ENCODE measurements around the gene FYN. TPM values are rescaled to one million over a fixed set of nuclear protein-coding genes. Genes with fewer than 3 reads are reported as not detected.
"Not testable (repeated sequence)": the region's sequence is repeated elsewhere in the genome, so short reads cannot be mapped to it uniquely, and the experiment has no call there.

Gene FYN
- total RNA-seq, 2 experiments from 2014 or later: 236 to 244 TPM

- peak; percentile 60 for DNase-seq
- Mint-ChIP-seq H3K4me3 (peak overlapping the region; percentile 42), H3K4me1 (ENCODE audit: low read depth) (peaks cover 75% of the 10 kb centered on the region), H3K27ac (peak overlapping the region; percentile 88), H3K27me3 (ENCODE audit: low read depth) (no peaks in the 10 kb centered on the region), H3K36me3 (ENCODE audit: low read depth) (peaks cover 16% of the 10 kb centered on the region), H3K9me3 (no peaks in the 10 kb centered on the region)
- CTCF ChIA-PET: interaction anchor here (0.7 to 1.0 kb wide), 2 partner anchors 10 to 31 kb away, joined by 3 read pairs; no protein-coding TSS in a partner anchor
- intact Hi-C loops (cut with micrococcal nuclease): loop anchor here (2.0 kb wide), 1 partner anchor 17 kb away; no protein-coding TSS in a partner anchor
These were observed 79.5 kb downstream of the FYN start for GRCh38 chr6:111793711-111794111.

DNA sequence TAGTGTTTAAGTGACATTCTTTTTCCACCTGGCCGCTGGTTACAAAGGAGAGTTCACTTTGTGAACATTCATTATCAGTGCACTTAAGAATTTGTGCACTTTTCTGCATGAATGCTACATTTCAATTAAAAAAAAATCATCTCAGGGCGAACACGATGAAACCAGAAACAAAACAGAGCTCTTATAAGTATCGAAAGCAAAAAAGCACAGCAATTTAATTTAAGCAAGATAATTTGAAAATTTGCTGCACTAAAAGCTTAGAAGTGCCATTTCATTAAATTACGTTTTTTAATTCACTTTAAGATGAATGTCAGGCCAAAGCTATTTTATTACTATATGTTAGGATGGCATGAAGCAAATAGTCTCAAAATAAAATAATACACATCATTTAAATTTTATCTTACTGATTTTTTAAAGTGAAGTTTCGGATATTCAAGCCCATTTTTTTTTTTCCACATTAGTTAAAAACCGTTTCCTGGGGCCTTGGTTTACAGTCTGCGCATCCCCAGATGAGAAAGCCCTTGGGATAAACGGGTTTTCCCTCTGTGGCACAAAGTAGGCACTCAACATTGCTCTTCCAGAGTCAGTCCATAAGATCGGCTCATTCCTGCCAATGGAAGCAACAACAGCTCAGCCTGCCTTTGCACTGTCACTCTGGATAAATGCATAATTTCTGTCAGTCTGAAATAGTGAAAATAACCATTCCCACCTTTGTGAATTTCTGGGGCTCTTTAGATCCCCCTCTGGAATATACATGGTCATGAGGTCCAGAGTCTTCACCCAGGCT lies 80.1 kb downstream of the FYN start:
- H3K4me3 Mint-ChIP-seq: peak overlapping the region; percentile 42
- H3K9me3 Mint-ChIP-seq: no peaks in the 10 kb centered on the region
- peaks cover 16% of the 10 kb centered on the region for H3K36me3 Mint-ChIP-seq (ENCODE audit: low read depth)
- H3K27me3 Mint-ChIP-seq (ENCODE audit: low read depth): no peaks in the 10 kb centered on the region
- DNase-seq: no peak
- intact Hi-C loops (cut with micrococcal nuclease): no loop called here
- CTCF ChIA-PET: interaction anchor here (0.6 to 1.0 kb wide), 5 partner anchors 9 to 205 kb away, joined by 3 to 5 read pairs (median 3); no protein-coding TSS in a partner anchor
- H3K4me1 Mint-ChIP-seq (ENCODE audit: low read depth): peaks cover 69% of the 10 kb centered on the region
- H3K27ac Mint-ChIP-seq: peak overlapping the region; percentile 88

GRCh38 chr6:111792241-111792640 lies 81.0 kb downstream of the FYN start:
- Mint-ChIP-seq H3K4me1 (ENCODE audit: low read depth) (peaks cover 67% of the 10 kb centered on the region), H3K36me3 (ENCODE audit: low read depth) (peaks cover 16% of the 10 kb centered on the region), H3K27me3 (ENCODE audit: low read depth) (no peaks in the 10 kb centered on the region), H3K9me3 (no peaks in the 10 kb centered on the region), H3K4me3 (no peak overlapping the region), H3K27ac (peak overlapping the region; percentile 28)
- CTCF ChIA-PET: interaction anchor here (0.6 to 1.3 kb wide), 2 partner anchors 28 to 205 kb away, joined by 3 to 4 read pairs; no protein-coding TSS in a partner anchor
- no peak for DNase-seq
- intact Hi-C loops (cut with micrococcal nuclease): no loop called here

GRCh38 chr6:111791415-111791814 lies 81.8 kb downstream of the FYN start:
- peaks cover 62% of the 10 kb centered on the region for H3K4me1 Mint-ChIP-seq (ENCODE audit: low read depth)
- peak overlapping the region; percentile 5 for H3K27ac Mint-ChIP-seq
- DNase-seq: no peak
- CTCF ChIA-PET: interaction anchor here (0.6 to 1.3 kb wide), 2 partner anchors 28 to 32 kb away, joined by 3 to 4 read pairs; no protein-coding TSS in a partner anchor
- H3K9me3 Mint-ChIP-seq: no peaks in the 10 kb centered on the region
- no peaks in the 10 kb centered on the region for H3K27me3 Mint-ChIP-seq (ENCODE audit: low read depth)
- intact Hi-C loops (cut with micrococcal nuclease): no loop called here
- peaks cover 14% of the 10 kb centered on the region for H3K36me3 Mint-ChIP-seq (ENCODE audit: low read depth)
- H3K4me3 Mint-ChIP-seq: no peak overlapping the region

DNA sequence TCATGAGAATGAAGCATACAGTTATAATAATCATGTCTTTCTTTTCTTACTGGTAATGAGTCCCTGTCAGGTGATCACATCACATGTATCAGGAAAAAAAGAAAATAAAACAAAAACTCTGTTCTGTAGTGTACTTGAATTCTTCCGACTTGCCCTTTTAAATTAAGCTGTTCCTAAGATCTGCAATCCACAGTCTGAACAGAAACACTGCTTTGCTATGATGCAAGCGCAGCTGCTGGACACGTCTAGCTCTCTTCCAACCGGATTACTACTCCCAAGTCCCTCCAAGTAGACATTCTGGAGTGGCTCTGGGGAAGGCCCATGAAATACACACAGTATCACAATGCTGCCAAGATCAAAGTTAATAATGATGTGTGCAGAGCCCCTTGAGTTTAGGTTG lies 83.7 kb downstream of the FYN start:
- CTCF ChIA-PET: interaction anchor here (0.7 to 2.4 kb wide), 5 partner anchors 10 to 133 kb away, joined by 3 to 5 read pairs (median 4); no protein-coding TSS in a partner anchor
- no peak for DNase-seq
- H3K27me3 Mint-ChIP-seq (ENCODE audit: low read depth): no peaks in the 10 kb centered on the region
- H3K9me3 Mint-ChIP-seq: no peaks in the 10 kb centered on the region
- peaks cover 57% of the 10 kb centered on the region for H3K4me1 Mint-ChIP-seq (ENCODE audit: low read depth)
- H3K27ac Mint-ChIP-seq: no peak overlapping the region
- H3K36me3 Mint-ChIP-seq (ENCODE audit: low read depth): peaks cover 15% of the 10 kb centered on the region
- intact Hi-C loops (cut with micrococcal nuclease): no loop called here
- H3K4me3 Mint-ChIP-seq: no peak overlapping the region

GRCh38 chr6:111788379-111789276 lies 84.6 kb downstream of the FYN start:
- peaks cover 14% of the 10 kb centered on the region for H3K36me3 Mint-ChIP-seq (ENCODE audit: low read depth)
- no peaks in the 10 kb centered on the region for H3K27me3 Mint-ChIP-seq (ENCODE audit: low read depth)
- H3K4me1 Mint-ChIP-seq (ENCODE audit: low read depth): peaks cover 57% of the 10 kb centered on the region
- DNase-seq: no peak
- H3K27ac Mint-ChIP-seq: no peak overlapping the region
- intact Hi-C loops (cut with micrococcal nuclease): no loop called here
- H3K4me3 Mint-ChIP-seq: no peak overlapping the region
- CTCF ChIA-PET: interaction anchor here (0.9 to 2.4 kb wide), 4 partner anchors 9 to 22 kb away, joined by 3 to 5 read pairs (median 4); no protein-coding TSS in a partner anchor
- H3K9me3 Mint-ChIP-seq: no peaks in the 10 kb centered on the region

DNA sequence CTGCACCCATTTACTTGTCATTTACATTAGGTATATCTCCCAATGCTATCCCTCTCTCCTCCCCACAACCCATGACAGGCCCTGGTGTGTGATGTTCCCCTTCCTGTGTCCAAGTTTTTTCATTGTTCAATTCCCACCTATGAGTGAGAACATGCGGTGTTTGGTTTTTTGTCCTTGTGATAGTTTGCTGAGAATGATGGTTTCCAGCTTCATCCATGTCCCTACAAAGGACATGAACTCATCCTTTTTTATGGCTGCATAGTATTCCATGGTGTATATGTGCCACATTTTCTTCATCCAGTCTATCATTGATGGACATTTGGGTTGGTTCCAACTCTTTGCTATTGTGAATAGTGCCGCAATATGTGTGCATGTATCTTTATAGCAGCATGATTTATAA lies 87.1 kb downstream of the FYN start:
- H3K27me3 Mint-ChIP-seq (ENCODE audit: low read depth); intact Hi-C loops (cut with micrococcal nuclease); CTCF ChIA-PET; H3K9me3 Mint-ChIP-seq; DNase-seq; H3K4me3 Mint-ChIP-seq: not testable (repeated sequence)
- Mint-ChIP-seq H3K36me3 (ENCODE audit: low read depth) (peaks cover 18% of the 10 kb centered on the region), H3K27ac (peak overlapping the region; percentile 47), H3K4me1 (ENCODE audit: low read depth) (peaks cover 55% of the 10 kb centered on the region)

DNA sequence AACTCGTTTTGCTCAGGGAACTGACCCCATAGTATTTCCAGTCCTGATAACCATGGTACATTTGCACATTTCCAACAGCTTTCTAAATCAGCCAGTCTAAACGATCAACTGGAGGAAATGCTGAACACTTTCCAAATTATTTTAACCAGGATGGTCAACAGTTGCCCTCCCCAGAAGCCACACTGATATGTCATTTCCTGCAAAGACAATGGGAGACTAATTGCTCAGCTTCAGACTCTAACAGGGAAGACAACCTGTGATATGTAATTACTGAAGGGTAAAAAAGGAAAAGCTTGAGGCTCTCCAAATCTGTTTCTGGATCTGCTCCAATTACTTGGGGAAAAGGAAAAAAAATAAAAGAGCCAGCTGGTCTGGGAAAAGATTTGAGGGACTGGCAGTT lies 88.8 kb downstream of the FYN start:
- no peaks in the 10 kb centered on the region for H3K27me3 Mint-ChIP-seq (ENCODE audit: low read depth)
- H3K36me3 Mint-ChIP-seq (ENCODE audit: low read depth): peaks cover 26% of the 10 kb centered on the region
- H3K4me1 Mint-ChIP-seq (ENCODE audit: low read depth): peaks cover 64% of the 10 kb centered on the region
- peak overlapping the region; percentile 6 for H3K27ac Mint-ChIP-seq
- intact Hi-C loops (cut with micrococcal nuclease): no loop called here
- no peak overlapping the region for H3K4me3 Mint-ChIP-seq
- DNase-seq: no peak
- CTCF ChIA-PET: interaction anchor here (1.0 to 2.0 kb wide), 5 partner anchors 9 to 72 kb away, joined by 3 to 5 read pairs (median 3); no protein-coding TSS in a partner anchor
- no peaks in the 10 kb centered on the region for H3K9me3 Mint-ChIP-seq

- intact Hi-C loops (cut with micrococcal nuclease): no loop called here
- H3K4me1 Mint-ChIP-seq (ENCODE audit: low read depth): peaks cover 78% of the 10 kb centered on the region
- no peaks in the 10 kb centered on the region for H3K9me3 Mint-ChIP-seq
- no peaks in the 10 kb centered on the region for H3K27me3 Mint-ChIP-seq (ENCODE audit: low read depth)
- no peak overlapping the region for H3K4me3 Mint-ChIP-seq
- CTCF ChIA-PET: interaction anchor here (1.0 to 1.5 kb wide), 5 partner anchors 9 to 71 kb away, joined by 3 to 5 read pairs (median 3); no protein-coding TSS in a partner anchor
- peak overlapping the region; percentile 53 for H3K27ac Mint-ChIP-seq
- DNase-seq: no peak
- H3K36me3 Mint-ChIP-seq (ENCODE audit: low read depth): peaks cover 30% of the 10 kb centered on the region
These were observed 90.3 kb downstream of the FYN start for GRCh38 chr6:111782887-111783466.

DNA sequence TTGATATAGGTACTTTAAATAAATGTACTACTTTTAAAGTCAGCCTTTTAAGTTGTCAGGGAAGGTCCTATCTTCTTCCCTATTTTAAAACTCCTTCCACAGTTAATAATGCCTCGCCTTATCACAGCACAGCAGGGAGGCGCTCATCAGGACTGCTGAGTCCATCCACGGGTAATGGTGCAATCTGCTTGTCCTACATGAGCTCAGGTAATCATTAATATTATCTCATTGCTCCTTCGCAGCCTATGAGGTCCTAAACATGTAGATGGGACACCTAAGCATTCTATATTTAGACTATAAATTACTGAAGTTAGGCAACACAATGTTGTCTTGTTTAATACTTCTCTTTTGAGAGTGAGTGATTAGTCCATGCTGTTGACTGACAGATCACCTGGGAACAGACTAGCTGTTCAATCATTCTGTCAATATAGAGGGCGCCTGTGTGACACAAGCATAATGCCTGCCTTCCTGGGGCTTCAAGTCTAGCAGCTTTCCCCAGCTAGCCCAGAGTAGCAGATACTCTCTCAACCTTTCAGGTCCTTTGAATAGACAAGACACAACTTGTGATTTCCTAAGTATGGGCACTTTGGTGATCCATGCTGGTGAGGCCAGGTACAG lies 91.0 kb downstream of the FYN start:
- CTCF ChIA-PET: interaction anchor here (1.3 kb wide), 1 partner anchor 18 kb away, joined by 4 read pairs; no protein-coding TSS in a partner anchor
- H3K4me3 Mint-ChIP-seq: no peak overlapping the region
- intact Hi-C loops (cut with micrococcal nuclease): no loop called here

GRCh38 chr6:111781041-111781708 lies 92.1 kb downstream of the FYN start:
- no peak for DNase-seq
- Mint-ChIP-seq H3K4me3 (no peak overlapping the region), H3K4me1 (ENCODE audit: low read depth) (peaks cover 90% of the 10 kb centered on the region), H3K27ac (peak overlapping the region; percentile 50), H3K9me3 (no peaks in the 10 kb centered on the region), H3K27me3 (ENCODE audit: low read depth) (no peaks in the 10 kb centered on the region), H3K36me3 (ENCODE audit: low read depth) (peaks cover 36% of the 10 kb centered on the region)
- CTCF ChIA-PET: interaction anchor here (0.6 kb wide), 1 partner anchor 61 kb away, joined by 3 read pairs; no protein-coding TSS in a partner anchor
- intact Hi-C loops (cut with micrococcal nuclease): no loop called here

More for the DNA sequence above, 91.0 kb downstream of the FYN start:
- Mint-ChIP-seq H3K36me3 (ENCODE audit: low read depth) (peaks cover 33% of the 10 kb centered on the region), H3K27me3 (ENCODE audit: low read depth) (no peaks in the 10 kb centered on the region), H3K9me3 (no peaks in the 10 kb centered on the region), H3K4me1 (ENCODE audit: low read depth) (peaks cover 84% of the 10 kb centered on the region), H3K27ac (peak overlapping the region; percentile 53)
- DNase-seq: no peak
